CD4-positive, alpha-beta T cell treated with Interleukin-17A for 1 hour (primary cell): ENCODE results near the gene EEF1AKMT3.

Experiments
- DNase-seq: peaks from one replicate; pipeline ENCODE4 v3.0.0-alpha.2; 2020

The EEF1AKMT3 gene

DNA sequence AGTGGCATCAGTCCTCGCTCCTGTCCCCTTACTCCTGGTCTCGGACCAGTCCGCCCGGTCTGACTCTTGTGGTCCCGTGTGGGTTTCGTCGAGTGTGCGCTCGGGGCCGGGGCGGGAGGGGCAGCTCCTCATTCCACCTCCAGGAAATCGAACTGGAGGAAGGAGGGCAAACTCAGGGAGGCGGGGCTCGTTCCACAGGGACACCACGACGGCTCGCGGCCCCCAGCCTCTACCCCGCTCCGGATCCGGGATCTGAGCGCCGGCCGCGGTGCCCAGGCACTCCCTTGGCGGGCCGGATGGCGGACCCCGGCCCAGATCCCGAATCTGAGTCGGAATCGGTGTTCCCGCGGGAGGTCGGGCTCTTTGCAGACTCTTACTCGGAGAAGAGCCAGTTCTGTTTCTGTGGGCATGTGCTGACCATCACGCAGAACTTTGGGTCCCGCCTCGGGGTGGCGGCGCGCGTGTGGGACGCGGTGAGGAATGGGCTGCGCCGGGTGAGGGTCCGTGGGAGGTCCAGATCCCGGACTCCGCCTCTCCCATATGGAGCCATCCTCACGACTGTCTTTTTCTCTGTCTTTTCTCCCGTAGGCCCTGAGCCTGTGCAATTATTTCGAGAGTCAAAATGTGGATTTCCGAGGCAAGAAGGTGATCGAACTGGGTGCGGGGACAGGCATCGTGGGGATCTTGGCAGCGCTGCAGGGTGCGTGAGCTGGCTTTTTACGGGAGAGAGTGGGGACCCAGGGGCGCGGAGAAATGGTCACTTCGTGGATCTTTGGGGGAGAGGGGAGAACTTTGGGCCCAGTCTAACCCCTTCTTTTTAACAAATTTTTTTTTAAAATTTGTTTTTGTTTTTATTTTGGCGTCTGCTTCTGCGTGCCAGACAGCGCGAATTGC is at the start of gene EEF1AKMT3:
TSS of gene EEF1AKMT3 (plus strand) at position 186 of the 894 bp plus-strand sequence. CDS start at position 297, 111 bp downstream.
- no peak for DNase-seq

DNA sequence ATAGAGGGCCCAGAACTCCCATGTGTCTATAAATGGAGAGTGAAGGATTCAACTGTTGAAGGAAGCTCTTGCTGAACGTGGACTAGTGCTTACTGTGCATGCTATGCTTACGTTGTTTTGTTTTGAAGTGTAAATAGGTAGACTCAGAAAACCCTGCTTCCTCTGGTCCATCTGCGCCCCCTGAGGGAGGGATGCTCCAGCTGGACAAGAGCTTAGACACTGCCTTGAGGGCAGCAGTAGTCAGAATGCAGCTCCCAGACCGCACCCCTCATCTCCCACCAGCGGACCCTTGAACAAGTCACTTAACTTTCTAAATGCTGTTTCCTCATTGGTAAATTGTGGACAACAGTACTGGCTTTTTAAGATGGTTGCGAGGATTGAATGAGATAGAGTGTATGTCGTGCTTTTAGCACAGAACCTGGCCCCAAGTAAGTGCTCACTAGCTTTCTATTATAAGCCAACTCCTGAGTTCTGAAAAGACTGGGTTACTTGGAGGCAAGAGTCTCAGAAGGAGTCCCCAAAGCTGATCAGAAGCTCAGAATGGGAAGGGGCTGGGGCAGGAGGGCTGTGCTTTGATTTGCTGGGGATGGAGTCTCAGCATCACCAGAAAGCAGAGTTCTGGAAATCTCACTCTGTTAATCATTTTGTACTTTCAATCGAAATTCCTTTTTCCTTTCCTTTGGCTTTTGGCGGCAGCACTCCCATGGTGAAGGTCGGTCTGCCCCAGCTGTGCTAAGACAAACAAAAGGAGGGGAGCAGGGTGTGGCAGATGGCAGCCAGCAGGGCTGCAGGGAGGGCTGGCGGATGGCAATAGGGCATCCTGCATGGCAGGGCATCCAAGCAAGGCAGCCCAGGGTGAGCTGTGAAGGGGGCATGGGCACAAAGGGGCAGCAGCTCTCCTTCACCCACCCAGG is 49.4 kb upstream of the EEF1AKMT3 start:
- no peak for DNase-seq

DNA sequence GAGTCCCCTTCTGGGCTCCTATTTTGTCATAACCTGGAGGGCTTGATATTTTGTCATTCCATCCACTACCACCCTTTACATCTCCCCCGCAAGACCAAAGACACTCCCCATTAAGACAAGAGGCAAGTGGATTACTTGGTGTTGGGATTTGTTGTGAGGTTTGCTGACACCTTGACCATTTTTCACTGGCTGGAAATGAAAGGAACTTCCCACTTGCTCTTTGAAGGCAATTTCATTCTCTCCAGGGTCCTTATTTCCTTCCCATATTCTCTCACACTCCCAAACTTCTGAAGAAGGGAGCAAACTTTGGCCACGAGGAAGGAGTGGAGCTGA is 48.8 kb upstream of the EEF1AKMT3 start:
- no peak for DNase-seq

DNA sequence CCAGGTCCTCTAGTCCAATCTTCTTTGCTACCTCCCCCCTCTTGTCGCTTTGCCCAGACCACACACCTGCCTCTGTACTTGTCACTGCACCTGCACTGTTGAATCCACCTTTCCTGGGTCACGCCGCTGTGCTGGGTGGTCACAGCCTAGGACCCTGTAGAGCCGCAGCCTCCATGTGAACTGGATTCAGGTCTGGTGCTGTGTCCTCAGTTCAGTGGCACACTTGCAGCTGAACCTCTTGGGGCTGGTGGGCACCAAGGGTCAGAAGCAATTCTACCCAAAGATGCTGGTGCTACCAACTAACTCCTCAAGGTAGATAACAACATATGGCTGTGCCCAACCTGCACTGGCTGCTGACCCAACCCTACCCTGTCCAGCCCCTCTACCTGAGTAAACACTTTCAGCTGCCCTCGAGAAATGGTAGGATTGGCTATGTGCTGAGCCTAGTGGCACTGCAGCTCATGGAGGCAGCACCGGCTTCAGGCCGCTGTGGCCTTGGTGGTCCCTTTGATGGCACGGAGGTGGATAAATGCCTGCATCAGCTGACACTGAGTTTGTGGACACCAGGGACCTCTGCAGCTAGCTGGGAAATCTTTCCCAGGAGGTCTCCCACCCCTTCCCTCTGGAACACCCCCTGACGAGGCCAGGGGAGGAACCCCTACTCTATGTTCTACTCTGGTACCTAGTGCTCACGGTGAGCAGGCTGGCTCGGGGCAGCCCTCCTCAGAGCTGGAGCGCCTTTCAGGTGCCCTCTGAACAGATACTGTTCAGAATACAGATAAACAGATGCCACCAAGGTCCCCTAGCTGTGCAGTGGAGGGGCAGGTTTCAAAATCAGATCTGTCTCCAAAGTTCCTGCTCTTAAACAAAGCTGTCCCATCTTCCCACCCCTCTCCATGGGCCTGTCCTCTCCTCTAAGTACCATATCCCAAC is 48.1 kb upstream of the EEF1AKMT3 start:
- DNase-seq = no peak

DNA sequence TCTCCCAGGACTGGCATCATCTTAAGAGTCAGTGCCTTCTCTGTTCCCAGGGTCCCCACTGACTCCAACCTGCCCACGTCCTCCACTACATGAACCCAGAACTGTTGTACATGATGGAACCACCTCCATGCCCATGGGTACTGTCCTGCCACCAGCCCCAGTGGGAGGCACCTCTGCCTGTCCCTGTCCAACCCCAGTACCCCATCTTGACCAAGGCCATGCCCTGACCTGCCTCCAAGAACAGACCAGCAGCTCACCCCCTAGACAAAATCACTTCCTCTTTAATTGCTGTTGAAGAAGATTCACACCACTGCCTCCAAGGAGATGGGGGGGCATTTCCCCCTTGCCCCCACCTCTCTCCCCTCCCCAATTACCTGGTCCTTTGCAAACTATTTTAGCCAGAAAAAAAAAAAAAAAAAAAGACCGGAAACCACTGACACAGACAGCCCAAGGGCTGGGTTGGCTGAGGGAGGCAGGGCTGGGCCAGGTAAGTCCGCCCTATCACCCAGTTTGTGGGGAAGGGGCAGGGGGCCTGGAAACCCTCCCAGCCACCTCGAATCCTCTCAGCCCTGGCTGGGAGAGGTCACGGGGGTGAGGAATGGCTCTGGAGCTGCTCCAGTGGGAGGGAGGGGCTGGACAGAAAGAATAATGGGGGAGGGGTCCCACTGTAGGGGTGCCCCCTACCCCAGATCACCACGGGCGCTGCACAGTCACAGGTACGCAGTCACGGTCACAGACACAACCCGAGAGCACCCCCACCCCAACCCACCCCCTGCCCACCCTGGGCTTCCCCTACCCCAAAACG is 47.3 kb upstream of the EEF1AKMT3 start:
- no peak for DNase-seq

DNA sequence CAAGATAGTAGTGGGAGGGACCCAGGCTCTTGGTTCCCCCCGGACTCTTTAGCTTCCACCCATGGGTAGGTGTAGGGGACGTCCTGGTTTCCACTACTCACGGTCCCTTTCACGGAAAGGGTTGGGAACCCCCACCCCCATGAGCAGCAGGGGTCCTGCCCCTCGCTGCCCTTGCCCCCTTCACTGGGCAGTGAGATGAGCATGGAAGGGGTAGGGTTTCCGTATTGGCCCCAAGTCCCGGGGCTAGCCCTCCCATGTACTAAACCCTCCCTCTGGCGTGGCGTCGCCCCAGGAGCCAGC is 46.6 kb upstream of the EEF1AKMT3 start:
- DNase-seq = no peak

DNA sequence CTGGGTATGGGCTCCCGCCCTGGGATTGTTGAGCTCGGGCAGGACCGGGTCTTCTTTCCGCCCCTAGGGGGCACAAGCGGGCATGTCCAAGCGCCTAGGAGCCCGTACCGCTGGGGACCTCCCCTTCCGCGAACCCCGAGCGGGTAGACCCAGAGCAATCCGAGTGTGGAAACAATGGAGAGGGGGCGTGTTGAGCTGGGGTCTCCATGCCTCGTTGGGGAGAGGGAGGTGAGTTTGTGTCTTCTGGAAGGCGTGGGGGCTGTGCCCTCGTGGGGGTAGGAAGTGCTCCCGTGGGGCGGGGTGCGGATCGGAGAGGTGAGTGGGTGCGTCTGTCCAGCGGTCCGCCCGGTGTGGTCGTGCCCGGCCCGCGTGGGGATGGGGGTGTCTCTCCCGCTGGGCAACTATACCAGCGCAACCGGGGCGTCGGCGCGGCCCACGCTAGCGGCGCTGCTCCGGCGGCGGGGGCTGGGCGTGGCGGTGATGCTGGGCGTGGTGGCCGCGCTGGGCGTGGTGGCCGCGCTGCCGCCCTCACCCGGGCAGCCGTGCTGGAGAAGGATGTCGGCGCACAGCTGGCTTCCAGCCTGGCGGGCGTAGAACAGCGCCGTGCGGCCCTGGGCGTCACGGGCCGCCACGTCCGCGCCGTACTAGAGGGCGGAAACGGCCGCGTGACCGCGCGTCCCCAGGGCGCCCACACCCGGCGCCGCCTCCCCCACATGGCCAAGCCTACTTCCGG is 46.1 kb upstream of the EEF1AKMT3 start:
- DNase-seq = peak; percentile 40

DNA sequence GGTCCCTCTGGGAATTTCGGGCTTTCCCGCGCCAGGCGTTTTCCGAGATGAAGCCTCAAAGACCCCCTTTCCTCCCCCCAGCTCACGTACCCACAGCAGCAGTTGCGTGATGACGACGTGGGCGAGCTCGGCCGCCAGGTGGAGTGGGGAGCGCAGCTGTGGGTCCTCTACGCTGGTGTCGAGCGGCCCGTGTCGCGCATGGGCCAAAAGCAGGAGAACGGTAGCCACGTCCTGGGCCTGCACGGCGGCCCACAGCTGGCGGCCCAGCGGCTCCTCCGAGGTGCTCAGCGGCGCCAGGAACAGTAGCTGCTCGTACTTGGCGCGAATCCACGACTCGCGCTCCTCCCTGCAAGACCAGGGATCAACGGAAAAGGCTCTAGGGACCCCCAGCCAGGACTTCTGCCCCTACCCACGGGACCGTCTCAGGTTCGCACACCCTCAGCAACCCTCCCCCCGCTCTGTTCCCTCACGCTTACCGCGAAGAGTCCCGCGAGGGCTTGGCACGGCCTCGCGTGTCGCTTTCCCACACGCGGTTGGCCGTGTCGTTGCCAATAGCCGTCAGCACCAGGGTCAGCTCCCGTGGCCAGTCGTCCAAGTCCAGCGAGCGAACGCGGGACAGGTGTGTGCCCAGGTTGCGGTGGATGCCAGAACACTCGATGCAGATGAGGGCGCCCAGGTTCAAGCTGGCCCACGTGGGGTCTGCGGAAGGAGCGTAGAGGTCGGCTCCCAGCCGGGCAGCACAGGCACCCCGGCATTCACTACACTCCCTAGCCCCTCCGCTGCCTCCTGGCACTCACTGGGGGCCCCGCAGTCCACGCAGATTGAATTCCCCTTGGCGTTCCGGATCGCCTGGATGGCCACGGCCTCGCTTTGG is 45.3 kb upstream of the EEF1AKMT3 start:
- DNase-seq = no peak

DNA sequence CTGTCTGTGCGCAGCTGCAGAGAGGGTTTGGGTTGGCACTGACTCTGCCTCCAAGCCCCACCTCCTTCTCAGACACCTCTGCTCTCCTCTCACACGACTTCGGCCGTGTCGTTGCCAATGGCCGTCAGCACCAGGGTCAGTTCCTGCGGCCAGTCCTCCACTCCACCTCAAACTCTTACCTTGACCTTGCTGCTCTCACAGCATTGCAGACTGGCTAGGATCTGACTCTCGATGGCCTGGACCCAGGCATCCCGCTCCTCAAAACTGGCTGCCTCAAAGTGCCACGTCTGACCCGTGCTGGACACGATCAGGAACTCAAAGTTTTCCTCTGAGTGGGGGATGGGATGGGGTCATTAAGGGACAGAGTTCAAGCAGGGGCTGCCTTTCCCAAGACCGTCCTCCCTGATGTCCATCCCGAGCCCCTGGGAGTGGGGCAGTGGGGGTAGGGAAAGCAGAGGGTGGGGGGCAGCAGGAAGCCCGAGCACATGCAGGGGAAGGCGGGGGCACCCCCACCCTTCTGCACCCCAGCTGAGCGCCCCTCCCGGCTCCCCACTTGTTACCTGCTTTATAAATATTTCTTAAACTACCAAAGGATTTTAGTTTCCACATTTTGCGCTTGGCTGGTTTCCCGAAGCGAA is 44.5 kb upstream of the EEF1AKMT3 start:
- no peak for DNase-seq

DNA sequence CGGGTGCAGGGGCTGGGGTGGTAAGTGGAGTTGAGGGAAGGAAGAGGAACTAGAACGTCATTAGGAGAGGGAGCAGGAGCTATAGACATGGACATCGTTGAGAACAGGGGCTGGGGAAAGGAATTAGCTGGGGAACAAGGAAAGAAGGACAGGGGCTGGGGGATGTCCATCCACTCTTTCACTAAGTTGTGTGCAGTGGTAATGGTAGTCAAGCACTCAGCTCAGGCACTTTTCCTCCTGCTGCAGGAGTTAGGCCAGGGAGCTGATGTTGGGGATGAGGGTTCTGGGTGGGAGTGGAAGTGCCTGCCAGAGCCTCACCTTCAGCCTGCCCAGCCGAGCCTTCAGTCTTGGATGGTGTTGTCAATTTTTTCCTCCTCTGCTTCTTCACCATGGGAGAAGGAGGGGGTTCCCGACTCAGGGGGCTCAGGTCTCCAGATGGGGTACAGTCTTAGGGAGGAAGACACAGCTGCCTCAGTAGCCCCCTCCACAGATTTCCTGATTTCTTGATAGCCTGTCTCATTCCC is 43.0 kb upstream of the EEF1AKMT3 start:
- DNase-seq = no peak

DNA sequence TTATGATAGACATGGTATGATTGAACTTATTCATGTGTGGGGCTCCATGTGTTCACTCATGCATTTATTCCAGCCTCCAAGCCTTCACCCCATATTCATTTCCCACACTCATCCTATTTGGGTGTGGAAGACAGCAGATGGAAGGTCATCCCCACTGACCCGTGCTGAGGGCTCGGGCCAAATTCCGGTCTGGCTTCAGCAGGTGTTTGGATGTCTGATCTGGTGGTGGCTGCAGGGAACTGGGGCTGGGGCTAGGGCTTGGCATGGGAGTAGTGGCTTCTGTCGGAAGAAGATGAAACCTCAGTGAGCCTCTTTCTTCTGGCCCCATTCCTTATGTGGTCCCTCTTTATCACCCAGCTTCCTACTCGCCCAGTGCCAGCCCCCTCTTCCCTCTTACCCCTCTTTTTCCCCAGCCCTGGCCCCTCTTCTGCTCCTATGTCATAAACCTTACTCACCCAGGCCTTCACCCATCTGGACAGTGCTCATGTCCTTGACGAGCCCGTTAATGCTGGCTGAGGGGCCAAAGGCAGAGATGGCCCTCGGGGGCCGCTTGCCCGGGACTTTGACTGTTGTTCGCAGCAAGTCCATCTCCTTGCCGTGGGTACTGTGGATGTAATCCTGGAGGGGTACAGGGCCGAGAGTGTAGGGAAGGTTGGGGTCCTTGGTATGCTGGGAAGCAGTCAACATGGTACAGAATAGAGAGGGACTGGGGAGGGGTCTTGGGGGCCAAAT is 41.9 kb upstream of the EEF1AKMT3 start:
- no peak for DNase-seq

DNA sequence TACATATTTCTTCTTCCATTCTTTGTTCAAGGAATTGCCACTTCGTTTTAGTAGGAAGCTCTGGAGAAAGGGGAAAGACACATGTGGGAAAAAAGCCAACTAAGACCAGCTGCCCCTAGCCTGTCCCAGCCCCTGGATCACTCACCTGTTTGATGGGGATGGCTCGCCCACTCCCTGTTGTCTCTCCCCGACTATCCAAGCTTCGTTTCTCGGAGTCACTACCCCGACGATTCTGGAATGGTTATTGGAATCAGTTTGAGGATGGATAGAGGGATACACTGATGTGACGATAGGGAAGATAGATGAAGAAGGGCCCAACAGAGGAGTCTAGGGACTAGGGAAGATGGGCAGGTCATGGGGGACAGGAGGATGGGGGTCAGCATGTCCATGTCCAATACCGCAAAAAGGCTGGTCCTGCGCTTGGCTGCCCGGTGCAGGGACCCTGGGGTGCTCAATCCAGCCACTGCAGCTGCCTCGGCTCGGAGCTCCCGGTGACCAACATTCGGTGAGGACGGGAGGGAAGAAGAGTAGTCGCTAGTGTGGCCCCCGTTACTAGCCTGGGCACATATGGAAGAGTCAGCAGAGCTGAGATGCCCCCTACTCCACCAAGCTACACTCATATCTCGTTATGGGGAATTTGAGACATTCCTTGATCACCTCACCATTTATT is 40.9 kb upstream of the EEF1AKMT3 start:
- no peak for DNase-seq

DNA sequence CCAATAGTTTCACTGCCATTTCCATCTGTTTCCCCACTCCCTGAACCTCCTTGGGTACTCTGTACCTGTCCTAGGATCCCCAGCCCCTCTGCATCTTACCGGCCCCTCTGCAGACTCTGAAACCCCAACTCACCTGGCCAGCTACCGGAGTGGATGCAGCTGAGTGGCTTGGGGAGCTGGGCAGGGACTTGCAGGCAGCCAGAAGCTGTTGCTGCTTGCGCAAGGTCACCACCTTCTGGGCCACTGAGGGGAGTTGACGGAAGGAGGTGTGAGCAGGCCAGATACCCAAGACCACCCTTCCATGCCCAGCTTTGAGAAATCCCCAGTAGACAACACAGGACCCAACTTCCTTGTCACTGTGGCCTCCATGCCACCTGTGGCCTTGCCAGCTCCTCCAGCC is 40.1 kb upstream of the EEF1AKMT3 start:
- no peak for DNase-seq

DNA sequence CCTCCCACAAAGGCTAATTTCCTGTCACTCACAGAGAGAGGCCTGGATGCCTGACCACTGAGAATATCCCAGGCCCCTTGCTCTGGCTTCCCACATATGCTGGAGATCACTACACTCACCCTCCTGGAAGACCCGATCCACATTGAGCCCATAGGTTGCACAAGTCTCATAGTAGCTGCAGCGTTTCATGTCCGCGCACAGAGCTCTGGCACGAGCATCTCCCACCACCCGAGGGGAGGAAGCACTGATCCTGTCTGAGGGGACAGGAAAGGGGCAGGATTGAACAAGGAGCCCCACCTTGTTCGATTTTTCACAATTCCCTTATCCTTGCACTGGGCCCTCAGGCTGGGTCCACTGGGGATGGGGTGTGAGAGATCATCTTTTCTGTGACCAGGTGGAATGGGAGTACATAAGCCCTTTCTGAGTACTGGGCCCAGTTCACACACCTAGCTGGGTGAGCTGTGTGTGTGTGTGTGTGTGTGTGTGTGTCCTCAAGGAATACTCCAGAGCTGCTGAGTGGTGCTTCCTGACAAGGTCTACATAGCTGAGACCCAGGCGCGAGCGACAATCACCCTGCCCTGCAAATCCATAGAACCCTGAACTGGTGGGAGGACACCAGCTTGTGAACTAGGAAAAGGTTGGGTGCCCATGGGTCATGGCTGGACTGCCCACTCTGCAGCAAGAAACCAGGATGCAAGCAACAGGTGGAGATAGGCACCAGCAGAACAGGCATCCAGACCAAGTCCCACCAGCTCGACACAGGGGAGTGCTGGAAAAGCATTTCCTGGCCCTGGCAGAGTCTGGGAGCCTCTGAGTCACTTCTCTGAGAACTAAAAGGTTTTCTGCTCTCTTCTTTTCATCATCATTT is 39.5 kb upstream of the EEF1AKMT3 start:
- no peak for DNase-seq

DNA sequence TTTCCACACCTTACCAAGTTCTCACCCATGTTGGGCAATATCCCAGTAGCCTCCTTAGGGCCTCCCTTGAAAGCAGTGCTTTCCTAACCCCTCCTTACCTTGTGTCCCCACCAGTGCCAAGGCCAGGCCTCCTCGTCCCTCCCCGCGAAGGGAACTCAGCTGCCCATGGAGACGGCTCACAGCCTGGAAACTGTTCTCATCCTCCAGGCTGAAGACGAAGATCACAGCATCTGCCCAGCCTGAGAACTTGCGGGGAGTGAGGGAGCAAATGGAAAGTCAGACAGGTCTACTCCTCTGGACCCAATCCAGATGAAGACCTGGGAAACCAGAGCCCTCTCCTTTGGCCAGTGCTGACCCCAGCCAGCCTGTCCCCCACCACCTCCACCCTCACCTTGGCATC is 38.5 kb upstream of the EEF1AKMT3 start:
- no peak for DNase-seq

DNA sequence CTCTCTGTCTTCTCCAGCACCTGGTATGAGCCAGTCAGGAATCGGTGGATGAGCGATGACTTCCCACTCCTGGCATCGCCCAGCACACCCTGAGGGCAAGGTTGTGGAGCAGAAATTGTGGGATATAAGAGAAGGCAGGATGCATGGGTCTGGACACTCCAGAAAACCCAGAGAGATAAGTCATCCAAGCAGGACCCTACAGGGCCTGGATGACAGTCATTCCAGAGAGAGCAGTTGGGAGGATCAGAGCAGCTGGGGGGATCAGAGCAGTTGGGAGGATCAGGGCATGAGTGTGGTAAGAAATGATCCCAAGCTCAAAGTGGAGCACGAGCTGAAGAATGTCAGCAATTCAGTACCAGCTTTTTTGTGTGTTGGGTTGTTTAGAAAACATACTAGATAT is 37.8 kb upstream of the EEF1AKMT3 start:
- DNase-seq = no peak

DNA sequence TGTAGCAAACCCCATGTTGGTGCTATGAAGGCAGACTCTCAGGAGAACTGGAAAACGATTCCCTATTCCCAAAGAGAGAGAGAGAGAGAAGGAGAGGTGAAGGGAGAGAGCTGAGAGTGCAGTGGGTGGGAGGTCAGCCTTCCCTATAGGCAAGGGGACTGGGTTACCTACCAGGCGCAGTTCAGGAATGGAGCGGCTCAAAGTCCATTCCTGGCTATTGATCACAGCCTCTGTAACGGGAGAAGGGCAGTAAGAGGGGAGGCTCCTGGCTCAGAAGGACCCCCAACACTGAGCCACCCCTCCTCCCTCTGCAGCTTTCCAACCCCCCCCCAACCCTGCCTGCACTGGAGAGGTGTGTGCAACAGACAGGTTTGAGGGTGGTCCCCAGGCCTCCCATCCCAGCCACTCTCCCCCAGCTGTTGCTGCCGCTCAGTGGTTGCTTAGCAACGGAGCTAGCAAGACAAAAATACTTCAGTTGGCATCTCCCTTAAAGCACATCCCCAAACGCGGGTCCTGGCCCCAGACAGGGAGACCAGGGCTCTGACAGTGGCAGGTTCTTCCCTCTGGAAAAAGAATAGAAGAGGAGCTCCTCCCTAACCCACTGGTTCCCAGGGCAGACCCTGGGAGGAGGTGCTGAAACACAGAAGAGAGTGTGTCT is 37.1 kb upstream of the EEF1AKMT3 start:
- DNase-seq = no peak
